Psoas muscle (tissue), 8 donors: ENCODE measurements around the gene CDH4. TPM values are rescaled to one million over a fixed set of nuclear protein-coding genes. Genes with fewer than 3 reads are reported as not detected.

ENCODE experiments used
- ATAC-seq, 4 donors: fragments of 200-7000 bp; cut with Tn5 transposase; one replicate each; pipeline ENCODE4 v1.9.1; 2020; ENCODE audit warnings: moderate library complexity in 3 of 4, mild to moderate bottlenecking in 2 of 4
- DNase-seq, 2 donors: peaks; one replicate each; pipeline ENCODE4 v3.0.0-alpha.2; 2020
- H3K27ac ChIP-seq: fragments of 200-600 bp; one replicate; pipeline ENCODE4 v1.8.0; 2022
- H3K27me3 ChIP-seq, 3 donors: fragments of 200-600 bp in 1 of 3; one replicate each; pipeline versions ENCODE4 v1.6.1 to v1.8.0; 2013 to 2022; ENCODE audit warnings: low read length in 2 of 3, mild to moderate bottlenecking in 2 of 3, moderate library complexity in 1 of 3; ENCODE audit not compliant: insufficient read depth in 3 of 3
- H3K36me3 ChIP-seq, 2 donors: fragments of 200-600 bp in 1 of 2; one replicate each; pipeline versions ENCODE4 v1.6.1 to v1.8.0; 2013 to 2022; ENCODE audit warnings: low read depth in 1 of 2, mild to moderate bottlenecking in 1 of 2, moderate library complexity in 1 of 2; ENCODE audit not compliant: insufficient read depth in 1 of 2
- H3K4me1 ChIP-seq: fragments of 200-600 bp; one replicate; pipeline ENCODE4 v1.8.0; 2022
- H3K4me3 ChIP-seq: fragments of 200-600 bp; one replicate; pipeline ENCODE4 v1.8.0; 2022; ENCODE audit warnings: mild to moderate bottlenecking
- H3K9me3 ChIP-seq: fragments of 200-600 bp; one replicate; pipeline ENCODE4 v1.8.0; 2022
- CTCF ChIP-seq: fragments of 200-600 bp; IDR thresholded peaks from one replicate; pipeline ENCODE4 v1.8.0; 2022; ENCODE audit warnings: antibody characterized with exemption
- WGBS, 3 donors: extraction: QIAGEN DNeasy Blood & Tissue Kit; methylation state at CpG; one replicate each; pipeline versions ENCODE4 v1.1.6 to v1.1.7; 2013; 5-methylcytosine and 5-hydroxymethylcytosine counted together
- intact Hi-C, 2 donors: fragments of 100-400 bp; cut with DNase I; formaldehyde crosslinking; loops; one replicate each; pipeline versions ENCODE4 v1.11.0 to v1.14.2; 2022
- polyA plus RNA-seq, 3 donors: library from polyadenylated mRNA; stranded (reverse); fragments of 200-250 nt; gene quantifications; one replicate each; pipeline ENCODE4 v1.2.3, GENCODE V29; 2013
- total RNA-seq, 4 donors: library from RNA; stranded (reverse); fragmentation: NEBNext Ultra II Directional in 2 of 4; extraction: Animal tissue kit (Norgen Biotek cat#: 25700) in 2 of 4; gene quantifications; one replicate each; pipeline versions ENCODE4 v1.2.1 to v1.2.4, GENCODE V29; 2021 to 2023
- donor health status: healthy with polysubstance abuse.
- donor health status: DM: no; HTN: no; CAD: no; lungs with moderate emphysema.
- donor health status: Bipolar disorder and iron deficiency.
- donor health status: healthy.
- donor health status: DM: yes; HTN: yes; CAD: no.
- donor health status: DM: no; HTN: no; CAD: no.
- donor health status: DM: no; HTN: no; CAD: no.
- donor health status: DM: yes; HTN: yes; CAD: no.

CDH4 gene
- total and polyA plus RNA-seq, 7 donors = 0.26 to 1.0 (median 0.34) TPM

GRCh38 chr20:61934716-61935530, 682.9 kb downstream of the CDH4 start:
- Histone ChIP-seq H3K4me1 (no peaks in the 10 kb centered on the region), H3K9me3 (no peaks in the 10 kb centered on the region), H3K27me3 (no peaks in the 10 kb centered on the region), H3K4me3 (no peak overlapping the region), H3K36me3 (no peaks in the 10 kb centered on the region), H3K27ac (no peak overlapping the region)
- ATAC-seq (no peak), DNase-seq (peak in 1 of 2 donors; percentile 16)
- 74 to 79% (median 77%) methylated on average over 24 of the region's 24 CpGs for WGBS, 3 donors
- TF ChIP-seq CTCF = no peak
- intact Hi-C loops = no loop called here

- ATAC-seq (no peak), DNase-seq (peak in 1 of 2 donors; percentile 4)
- H3K4me1 ChIP-seq = no peaks in the 10 kb centered on the region
- H3K27ac ChIP-seq = no peak overlapping the region
- intact Hi-C loops = no loop called here
- WGBS, 3 donors = 86 to 88% (median 87%) methylated on average over 12 to 14 of the region's 14 CpGs
- H3K36me3 ChIP-seq = no peaks in the 10 kb centered on the region
- H3K4me3 ChIP-seq = no peak overlapping the region
- H3K27me3 ChIP-seq = no peaks in the 10 kb centered on the region
- TF ChIP-seq CTCF = no peak
- no peaks in the 10 kb centered on the region for H3K9me3 ChIP-seq
Measured at GRCh38 chr20:61935926-61936700, 684.1 kb downstream of the CDH4 start.

- Histone ChIP-seq H3K27me3 (no peaks in the 10 kb centered on the region), H3K36me3 (no peaks in the 10 kb centered on the region), H3K9me3 (no peaks in the 10 kb centered on the region), H3K27ac (no peak overlapping the region), H3K4me3 (no peak overlapping the region), H3K4me1 (no peaks in the 10 kb centered on the region)
- 85 to 93% (median 91%) methylated on average over 29 of the region's 29 CpGs for WGBS, 3 donors
- DNase-seq (peak in 1 of 2 donors; percentile 34), ATAC-seq (no peak)
- intact Hi-C loops = no loop called here
- TF ChIP-seq CTCF = no peak
Measured at GRCh38 chr20:61936701-61937131, 684.7 kb downstream of the CDH4 start.

GRCh38 chr20:61937146-61937962, 685.3 kb downstream of the CDH4 start:
- intact Hi-C loops = no loop called here
- no peak for ATAC-seq
- DNase-seq = peak in 1 of 2 donors; percentile 34
- no peaks in the 10 kb centered on the region for H3K9me3 ChIP-seq
- no peak overlapping the region for H3K27ac ChIP-seq
- H3K36me3 ChIP-seq = no peaks in the 10 kb centered on the region
- WGBS, 3 donors = 72 to 78% (median 76%) methylated on average over 10 of the region's 10 CpGs
- no peak overlapping the region for H3K4me3 ChIP-seq
- TF ChIP-seq CTCF = no peak
- H3K27me3 ChIP-seq = no peaks in the 10 kb centered on the region
- no peaks in the 10 kb centered on the region for H3K4me1 ChIP-seq
